GM19099 (cell line): ENCODE data around the gene GAB2.

Experiments
- POLR2A ChIP-seq: IDR thresholded peaks from 3 replicates; pipeline ENCODE4 v1.6.1; 2011; ENCODE audit warnings: low read depth; ENCODE audit not compliant: insufficient read length; ENCODE audit errors: extremely low read depth

The GAB2 gene, protein sequence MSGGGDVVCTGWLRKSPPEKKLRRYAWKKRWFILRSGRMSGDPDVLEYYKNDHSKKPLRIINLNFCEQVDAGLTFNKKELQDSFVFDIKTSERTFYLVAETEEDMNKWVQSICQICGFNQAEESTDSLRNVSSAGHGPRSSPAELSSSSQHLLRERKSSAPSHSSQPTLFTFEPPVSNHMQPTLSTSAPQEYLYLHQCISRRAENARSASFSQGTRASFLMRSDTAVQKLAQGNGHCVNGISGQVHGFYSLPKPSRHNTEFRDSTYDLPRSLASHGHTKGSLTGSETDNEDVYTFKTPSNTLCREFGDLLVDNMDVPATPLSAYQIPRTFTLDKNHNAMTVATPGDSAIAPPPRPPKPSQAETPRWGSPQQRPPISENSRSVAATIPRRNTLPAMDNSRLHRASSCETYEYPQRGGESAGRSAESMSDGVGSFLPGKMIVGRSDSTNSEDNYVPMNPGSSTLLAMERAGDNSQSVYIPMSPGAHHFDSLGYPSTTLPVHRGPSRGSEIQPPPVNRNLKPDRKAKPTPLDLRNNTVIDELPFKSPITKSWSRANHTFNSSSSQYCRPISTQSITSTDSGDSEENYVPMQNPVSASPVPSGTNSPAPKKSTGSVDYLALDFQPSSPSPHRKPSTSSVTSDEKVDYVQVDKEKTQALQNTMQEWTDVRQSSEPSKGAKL

DNA sequence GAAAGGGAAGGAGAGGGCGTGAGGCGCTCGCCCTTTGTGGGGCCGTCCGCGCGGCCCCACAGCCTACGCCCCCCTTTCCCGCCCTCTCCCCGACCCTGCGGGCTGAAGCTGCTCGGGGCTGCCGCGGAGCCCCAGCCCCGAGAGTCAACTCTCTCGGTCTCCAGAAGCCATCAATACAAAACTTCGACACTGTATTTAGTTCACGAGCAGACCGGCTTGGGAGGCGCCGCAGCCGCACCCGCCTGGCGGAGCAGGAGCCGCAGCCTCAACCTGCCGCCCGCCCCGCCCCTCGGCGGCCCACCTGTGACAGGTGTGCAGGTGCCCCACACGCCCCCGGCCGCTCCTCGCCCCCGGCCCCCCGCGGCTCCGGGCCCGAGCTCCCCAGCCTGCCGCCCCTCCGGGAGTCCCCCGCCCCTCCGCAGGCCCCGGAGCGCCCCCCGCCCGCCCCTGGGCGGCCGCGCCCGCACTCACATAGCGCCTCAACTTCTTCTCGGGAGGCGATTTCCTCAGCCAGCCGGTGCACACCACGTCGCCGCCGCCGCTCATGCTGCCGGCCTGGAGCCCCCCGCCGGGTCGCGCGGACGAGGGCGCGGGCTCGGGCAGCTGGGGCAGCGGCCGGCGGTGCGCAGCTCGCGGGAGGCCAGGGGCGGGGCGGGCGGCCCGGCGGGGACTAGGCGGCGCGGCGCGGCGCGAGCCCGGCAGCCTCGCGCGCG, at the start of gene GAB2:
Gene GAB2 (minus strand): TSS at position 646 of the 713 bp plus-strand sequence. CDS start 100 bp downstream, at position 546.
- TF ChIP-seq POLR2A, result no peak

DNA sequence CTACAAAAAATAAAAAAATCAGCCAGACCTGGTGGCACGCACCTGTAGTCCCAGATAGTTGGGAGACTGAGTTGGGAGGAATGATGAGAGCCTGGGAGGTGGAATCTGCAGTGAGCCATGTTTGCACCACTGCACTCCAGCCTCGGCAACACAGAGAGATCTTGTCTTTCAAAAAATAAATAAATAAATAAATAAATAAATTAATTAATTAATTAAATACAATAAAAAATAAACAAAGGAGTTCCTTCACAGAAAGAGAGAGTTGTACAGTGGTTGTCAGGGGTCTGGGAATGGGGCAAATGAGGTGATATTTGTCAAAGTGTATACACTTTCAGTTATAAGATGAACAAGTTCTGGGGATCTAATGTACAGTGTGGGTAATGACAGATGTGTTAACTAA, 49.8 kb upstream of the GAB2 start:
- TF ChIP-seq POLR2A, result no peak

DNA sequence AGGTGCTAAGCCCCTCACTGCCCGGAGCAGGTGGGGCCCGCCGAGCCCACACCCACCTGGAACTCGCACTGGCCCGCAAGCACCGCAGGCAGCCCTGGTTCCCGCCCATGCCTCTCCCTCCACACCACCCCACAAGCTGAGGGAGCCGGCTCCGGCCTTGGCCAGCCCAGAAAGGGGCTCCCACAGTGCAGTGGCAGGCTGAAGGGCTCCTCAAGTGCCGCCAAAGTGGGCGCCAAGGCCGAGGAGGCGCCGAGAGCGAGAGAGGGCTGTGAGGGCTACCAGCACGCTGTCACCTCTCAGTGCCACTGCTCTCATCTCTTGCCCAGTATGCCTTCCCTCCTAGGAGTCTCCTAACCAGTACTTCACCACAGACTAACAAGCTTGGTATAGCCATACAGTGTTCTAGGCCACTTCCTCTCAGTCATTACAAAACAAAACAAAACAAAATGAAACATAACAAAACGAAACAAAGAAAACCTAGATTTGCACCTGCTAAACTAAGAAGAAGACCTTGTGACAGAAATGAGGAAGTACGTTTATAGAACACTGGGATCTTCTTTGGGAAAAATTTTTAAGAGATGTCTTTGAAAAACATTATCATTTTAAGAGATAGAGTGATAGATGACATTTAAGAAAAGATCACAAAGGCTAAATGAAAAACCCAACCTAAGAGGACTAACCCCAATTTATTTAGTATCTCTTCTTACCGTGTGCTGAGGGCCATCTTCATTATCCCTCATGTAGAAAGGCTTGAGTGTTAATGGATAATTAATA, 47.7 kb upstream of the GAB2 start:
- TF ChIP-seq POLR2A, result peak; percentile 41

DNA sequence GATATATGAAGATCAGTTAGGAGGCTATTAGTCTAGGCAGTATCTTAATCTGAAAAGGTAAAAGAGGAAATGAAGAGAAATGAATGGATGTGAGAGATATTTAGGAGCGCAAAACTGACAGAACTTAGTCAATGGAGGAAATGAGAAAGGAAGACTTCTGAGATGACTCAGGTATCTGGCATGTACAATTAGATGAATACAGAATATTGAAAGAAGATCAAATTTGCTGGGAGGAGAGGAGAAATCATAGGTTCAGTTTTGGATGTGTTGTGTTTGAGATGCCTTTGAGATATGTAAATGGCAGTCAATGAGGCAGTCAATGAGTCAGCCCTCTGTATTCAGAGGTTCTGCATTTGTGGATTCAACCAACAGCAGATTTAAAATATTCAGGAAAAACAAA, 42.9 kb upstream of the GAB2 start:
- TF ChIP-seq POLR2A, result no peak

DNA sequence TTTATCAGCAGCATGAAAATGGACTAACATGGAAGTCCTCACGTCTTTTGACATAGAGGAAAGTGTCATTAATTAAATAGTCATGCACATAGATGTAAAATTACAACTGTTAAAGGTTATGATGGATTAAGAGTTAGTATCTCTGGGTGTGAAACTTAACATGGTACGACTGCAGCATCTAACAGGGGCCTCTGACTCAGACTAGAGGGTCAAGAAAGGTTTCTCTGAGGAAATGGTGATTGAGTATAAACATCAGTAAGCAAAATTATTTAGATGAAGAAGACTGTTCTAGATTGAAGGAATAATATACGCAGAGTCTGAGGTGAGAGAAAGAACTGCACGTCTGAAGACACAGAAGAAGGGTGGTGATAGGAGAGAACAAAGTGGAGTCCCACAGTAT, 42.1 kb upstream of the GAB2 start:
- TF ChIP-seq POLR2A, result no peak

DNA sequence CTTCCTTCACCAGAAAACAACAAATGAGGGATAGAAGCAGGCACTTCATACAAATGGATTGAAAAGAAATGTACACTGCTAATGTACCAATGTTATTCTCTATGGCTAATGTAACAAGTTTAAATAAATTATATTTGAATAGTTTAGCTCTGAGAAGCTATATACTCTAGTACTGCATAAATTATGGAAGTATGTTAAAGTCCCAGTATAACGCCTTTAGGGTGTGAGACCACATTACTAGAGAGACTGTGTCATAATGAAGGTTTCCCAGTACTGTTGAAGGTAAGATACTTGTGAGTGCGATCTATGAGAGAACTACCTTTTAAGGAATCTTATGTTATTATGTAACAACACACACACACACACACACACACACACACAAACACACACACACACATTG, 39.8 kb upstream of the GAB2 start:
- no peak for TF ChIP-seq POLR2A

DNA sequence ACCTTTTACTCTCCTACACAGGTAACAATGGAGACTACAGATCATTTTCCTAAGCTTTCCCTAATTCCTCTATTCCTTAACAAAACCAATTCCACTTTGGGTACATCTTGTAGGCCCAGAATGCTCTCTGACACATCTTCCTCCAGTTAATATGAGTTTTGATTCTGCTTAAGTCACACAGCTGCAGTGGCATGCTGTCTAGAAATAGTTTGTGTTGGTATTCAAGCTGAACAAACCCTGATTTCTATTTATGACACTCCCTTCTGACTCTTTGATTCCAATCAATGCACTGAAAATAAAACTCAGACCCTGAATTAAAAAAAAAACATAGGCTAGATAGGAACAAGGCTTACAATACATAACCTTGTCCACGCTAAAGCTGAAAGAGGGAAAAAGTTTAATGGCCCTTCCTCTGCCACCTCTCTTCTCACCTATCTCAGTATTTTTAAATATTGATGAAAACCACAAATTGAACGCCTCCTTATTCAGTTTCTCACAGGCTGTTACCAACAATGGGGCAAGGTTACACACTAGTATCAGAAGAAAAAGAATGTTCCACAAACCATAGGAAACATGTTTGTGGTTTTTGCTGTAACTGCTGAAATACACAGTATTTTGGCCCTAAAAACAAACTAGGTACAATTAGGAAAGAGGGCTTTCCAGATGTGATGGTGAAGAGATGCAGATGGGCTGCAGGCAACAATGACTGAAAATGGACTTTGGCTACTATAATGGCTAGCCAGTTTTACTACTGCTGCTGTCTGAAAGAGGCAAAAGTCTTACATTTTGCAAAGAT, 35.7 kb upstream of the GAB2 start:
- no peak for TF ChIP-seq POLR2A

DNA sequence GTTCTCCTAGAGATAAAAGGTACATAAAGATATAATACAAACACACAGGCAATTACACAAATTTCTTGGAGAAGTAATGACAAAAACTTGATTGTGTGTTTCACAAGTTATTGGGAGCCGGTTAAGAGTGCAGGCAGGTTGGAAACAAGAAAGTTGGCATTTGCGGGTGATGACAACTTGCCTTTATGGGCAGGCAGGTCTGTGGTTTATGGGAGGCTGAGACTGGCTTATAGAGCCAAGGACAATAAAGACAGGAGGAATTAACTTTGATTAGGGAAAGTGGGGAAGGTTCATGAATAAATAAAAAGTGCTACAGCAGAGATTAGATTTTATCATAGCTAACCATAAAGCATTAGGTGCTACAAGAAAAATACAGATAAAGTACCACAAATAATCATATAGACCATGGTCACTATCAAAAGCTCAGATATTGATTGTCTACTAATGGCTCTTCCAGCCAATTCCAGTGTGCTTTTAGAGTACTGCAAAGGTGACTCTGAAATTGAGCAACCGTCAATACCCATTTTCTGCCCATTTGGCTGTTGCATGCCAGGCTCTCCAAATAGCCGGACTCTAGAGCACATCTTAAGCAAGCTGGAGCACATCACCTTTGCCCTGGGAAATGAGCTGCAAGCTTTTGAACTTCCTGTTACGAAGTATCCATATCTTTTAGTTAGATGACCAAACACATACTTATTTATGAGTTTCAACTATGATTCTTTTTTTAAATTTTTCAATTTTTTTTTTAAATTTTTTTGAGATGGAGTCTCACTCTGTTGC, 33.9 kb upstream of the GAB2 start:
- TF ChIP-seq POLR2A, result no peak

DNA sequence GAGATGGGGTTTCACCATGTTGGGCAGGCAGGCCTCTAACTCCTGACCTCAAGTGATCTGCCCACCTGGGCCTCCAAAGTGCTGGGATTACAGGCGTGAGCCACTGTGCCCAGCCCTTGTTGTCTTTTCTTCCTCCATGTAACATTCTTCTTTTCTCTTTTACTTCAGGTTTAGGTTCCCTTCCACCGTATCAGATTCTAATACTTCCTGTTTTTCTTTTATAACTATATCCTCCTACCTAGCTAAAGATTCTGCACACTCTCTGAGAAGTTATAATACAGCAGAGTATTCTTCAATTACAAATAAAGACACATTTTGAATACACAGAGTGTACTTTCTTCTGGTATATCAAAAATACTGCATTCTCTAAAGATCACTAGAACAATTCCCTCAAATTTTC, 33.2 kb upstream of the GAB2 start:
- TF ChIP-seq POLR2A, result no peak

DNA sequence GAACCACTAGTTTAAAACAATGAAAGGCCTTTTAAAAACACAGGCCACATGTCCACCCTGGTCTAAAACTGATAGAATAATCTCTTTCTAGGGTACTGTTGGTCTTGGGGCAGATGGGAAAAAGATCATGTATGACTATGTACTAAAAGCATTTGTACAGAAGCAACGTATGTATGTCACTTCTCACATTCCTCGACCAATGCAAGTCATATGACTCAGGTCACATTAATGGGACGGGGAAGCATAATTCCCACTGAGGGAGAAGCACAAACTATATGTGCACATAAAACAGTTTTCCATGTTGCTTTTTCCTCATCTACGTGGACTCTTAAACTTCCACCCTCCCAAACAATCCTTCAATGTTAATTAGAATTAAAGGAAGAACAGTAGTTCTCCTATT, 32.2 kb upstream of the GAB2 start:
- no peak for TF ChIP-seq POLR2A

DNA sequence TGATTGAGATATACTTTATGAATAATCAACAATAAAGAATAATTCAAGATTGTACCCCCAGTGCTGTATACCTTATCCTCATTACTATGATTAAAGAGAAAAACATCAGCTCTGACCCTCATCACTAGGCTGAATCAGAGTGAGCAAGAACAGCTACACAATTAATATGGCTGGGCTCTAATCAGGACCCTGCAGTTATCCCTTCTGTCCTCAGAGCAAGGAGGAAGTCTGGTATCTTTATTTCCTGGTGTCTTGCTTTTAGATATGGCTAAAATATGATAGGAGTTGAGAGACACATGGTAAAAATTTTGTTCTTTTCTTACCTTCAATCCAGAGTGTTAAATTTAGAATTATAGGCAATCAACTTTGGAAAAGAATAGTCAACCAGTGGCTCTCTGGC, 28.6 kb upstream of the GAB2 start:
- no peak for TF ChIP-seq POLR2A

DNA sequence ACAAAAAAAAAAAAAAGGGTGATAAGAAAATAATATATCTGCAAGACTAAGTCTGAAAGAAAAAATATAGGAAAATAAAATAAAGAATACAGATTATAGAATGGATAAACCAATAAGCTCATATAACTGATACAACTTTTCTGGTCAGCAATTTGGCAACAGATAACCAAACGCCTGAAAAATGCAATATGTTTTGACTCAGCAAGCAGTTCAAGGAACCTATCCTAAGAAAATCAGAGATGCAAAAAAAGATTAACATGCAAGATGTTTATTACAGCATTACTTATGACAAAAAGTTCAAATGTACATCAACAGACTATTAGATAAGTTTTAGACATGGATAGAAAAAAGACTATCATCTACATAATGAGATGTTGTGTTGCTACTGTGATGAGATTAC, 27.1 kb upstream of the GAB2 start:
- no peak for TF ChIP-seq POLR2A

DNA sequence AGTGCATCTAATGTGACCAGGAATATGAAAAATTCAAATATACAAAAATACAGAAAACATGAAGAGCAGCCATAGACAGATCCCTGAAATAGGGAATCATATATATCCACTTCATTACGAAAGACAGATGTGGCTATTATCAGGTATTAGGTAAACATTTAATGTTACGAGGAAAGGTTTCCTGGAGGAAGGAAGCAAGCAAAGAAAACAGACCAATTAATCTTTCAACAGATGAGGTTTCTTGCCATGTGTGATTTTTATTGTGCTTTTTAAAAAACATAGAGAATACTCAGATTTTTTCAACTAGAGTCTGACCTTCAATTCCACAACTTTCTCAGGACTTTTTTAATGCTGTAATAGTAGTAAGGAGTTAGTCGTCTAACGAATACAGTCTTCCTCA, 24.3 kb upstream of the GAB2 start:
- TF ChIP-seq POLR2A, result no peak

DNA sequence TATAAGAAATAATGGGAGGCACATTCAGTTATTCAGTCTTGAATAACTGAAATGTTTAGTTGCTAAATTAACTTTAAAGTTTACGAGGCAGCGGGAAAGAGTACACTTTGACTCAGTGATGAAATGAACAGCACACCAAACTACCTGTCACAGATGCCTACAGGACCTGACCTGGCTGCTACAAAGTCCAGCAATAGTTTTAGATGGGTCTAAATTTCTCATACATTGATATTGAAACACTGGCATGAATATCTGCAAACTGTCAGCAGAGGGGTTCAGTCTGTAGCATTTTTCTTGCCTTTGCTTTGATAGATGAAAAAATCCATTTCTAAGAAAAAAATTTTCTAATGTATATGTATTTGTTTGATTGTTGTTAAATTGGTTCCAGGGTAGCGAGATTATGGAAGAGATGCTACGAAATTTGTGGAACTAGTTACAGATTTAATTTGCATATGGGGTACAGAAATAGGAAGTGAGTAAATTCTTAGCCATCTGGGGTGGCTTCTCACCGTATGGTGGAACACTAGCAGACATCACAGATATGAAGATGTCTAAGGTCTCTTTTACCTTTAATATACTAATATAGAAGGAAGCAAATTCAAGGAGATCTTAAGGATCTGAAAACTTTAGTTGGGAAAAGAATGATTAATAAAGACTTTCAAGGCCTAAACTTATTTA, 20.8 kb upstream of the GAB2 start:
- no peak for TF ChIP-seq POLR2A

DNA sequence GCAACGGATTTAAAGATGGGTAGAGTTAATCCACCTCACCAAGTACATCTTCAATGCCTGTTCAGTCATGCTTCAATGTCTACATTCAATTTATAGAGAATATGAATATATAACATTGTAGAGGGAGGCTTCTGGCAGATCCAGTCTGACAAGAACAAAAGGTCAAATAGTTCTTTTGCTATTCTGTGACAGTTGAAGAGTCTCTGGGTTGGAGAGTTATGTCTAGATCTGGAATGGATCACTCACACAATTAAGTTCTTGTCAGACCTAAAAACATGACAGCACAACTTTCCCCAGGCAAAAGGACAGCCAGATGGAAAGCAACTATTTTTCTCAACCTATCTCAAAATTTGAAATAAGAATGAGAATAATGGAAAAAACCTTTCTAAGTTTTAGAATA, 15.3 kb upstream of the GAB2 start:
- TF ChIP-seq POLR2A, result no peak
